ENCODE measurements around the gene ZCWPW1.

DNA sequence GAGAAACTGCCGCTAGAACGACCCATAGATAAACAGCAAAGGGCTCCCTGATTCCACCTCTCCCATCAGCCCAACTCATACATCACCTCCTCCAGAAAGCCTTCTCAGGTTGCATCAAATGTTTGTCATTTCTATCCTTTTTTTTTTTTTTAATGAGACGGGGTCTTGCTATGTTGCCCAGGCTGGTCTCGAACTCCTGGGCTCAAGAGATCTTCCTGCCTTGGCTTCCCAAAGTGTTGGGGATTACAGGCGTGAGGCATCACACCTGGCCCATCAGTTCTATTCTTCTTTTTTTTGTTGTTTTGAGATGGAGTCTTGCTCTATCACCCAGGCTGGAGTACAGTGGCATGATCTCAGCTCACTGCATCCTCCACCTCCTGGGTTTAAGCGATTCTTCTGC, 28.5 kb upstream of the ZCWPW1 start:
- TF ChIP-seq, protein P1, sequence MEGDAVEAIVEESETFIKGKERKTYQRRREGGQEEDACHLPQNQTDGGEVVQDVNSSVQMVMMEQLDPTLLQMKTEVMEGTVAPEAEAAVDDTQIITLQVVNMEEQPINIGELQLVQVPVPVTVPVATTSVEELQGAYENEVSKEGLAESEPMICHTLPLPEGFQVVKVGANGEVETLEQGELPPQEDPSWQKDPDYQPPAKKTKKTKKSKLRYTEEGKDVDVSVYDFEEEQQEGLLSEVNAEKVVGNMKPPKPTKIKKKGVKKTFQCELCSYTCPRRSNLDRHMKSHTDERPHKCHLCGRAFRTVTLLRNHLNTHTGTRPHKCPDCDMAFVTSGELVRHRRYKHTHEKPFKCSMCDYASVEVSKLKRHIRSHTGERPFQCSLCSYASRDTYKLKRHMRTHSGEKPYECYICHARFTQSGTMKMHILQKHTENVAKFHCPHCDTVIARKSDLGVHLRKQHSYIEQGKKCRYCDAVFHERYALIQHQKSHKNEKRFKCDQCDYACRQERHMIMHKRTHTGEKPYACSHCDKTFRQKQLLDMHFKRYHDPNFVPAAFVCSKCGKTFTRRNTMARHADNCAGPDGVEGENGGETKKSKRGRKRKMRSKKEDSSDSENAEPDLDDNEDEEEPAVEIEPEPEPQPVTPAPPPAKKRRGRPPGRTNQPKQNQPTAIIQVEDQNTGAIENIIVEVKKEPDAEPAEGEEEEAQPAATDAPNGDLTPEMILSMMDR (conservative IDR thresholded peaks at IDR 0.05 in 1 of 2, IDR thresholded peaks at IDR 0.05 in 1 of 2; ENCODE audit: extremely low read depth in 1 of 2, insufficient read depth in 1 of 2, low read depth in 1 of 2, low read length in 2 of 2) = no peak
- no peak for TF ChIP-seq EZH2 (IDR thresholded peaks at IDR 0.05; ENCODE audit: borderline replicate concordance, low read length)
